Panc1 (cell line): ENCODE measurements around the gene GRIP2.

ENCODE experiments used
- POLR2AphosphoS5 ChIP-seq: IDR thresholded peaks from 2 replicates; pipeline ENCODE4 v1.6.1; 2012; ENCODE audit warnings: mild to moderate bottlenecking, low read depth, low read length, moderate library complexity
- TF ChIP-seq, protein P1 (sequence below): fragments of 450-650 bp; IDR thresholded peaks from 2 replicates; pipeline ENCODE4 v1.5.1; 2017; ENCODE audit warnings: mild to moderate bottlenecking
- TF ChIP-seq, protein P2 (sequence below), 2 experiments: IDR thresholded peaks; 2 replicates each; pipeline ENCODE4 v1.6.1; 2011 to 2012; ENCODE audit warnings: low read depth in 2 of 2, control low read depth in 1 of 2, low read length in 1 of 2, mild to moderate bottlenecking in 1 of 2, moderate library complexity in 1 of 2; ENCODE audit not compliant: insufficient read depth in 1 of 2

DNA sequence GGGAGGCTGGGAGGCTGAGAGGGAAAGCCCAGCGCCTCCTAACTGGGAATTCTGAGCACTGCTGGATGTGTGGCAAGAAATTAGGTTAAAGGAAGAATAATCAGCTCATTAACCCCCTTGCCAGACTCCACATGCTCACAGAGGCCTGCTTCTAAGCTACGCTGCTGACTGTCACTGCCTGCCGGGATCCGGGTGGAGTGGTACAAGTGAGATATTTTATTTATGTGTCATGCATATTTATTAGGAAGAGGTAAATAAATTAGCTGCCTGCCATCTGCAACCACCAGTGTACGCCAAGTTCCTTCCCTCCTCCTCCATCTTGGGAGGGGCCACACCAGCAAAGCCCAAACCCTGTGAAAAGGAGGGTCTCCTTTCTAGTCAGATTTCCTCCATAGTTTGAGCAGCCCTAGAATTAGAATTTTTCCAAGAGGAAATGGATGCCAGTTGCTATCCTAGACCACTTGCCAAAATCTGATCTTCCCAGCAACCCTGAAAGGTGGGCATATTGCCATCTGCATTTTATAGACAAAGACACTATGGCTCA is 43.5 kb upstream of the GRIP2 start:
- TF ChIP-seq, protein P1, sequence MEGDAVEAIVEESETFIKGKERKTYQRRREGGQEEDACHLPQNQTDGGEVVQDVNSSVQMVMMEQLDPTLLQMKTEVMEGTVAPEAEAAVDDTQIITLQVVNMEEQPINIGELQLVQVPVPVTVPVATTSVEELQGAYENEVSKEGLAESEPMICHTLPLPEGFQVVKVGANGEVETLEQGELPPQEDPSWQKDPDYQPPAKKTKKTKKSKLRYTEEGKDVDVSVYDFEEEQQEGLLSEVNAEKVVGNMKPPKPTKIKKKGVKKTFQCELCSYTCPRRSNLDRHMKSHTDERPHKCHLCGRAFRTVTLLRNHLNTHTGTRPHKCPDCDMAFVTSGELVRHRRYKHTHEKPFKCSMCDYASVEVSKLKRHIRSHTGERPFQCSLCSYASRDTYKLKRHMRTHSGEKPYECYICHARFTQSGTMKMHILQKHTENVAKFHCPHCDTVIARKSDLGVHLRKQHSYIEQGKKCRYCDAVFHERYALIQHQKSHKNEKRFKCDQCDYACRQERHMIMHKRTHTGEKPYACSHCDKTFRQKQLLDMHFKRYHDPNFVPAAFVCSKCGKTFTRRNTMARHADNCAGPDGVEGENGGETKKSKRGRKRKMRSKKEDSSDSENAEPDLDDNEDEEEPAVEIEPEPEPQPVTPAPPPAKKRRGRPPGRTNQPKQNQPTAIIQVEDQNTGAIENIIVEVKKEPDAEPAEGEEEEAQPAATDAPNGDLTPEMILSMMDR = no peak
- TF ChIP-seq, protein P2, sequence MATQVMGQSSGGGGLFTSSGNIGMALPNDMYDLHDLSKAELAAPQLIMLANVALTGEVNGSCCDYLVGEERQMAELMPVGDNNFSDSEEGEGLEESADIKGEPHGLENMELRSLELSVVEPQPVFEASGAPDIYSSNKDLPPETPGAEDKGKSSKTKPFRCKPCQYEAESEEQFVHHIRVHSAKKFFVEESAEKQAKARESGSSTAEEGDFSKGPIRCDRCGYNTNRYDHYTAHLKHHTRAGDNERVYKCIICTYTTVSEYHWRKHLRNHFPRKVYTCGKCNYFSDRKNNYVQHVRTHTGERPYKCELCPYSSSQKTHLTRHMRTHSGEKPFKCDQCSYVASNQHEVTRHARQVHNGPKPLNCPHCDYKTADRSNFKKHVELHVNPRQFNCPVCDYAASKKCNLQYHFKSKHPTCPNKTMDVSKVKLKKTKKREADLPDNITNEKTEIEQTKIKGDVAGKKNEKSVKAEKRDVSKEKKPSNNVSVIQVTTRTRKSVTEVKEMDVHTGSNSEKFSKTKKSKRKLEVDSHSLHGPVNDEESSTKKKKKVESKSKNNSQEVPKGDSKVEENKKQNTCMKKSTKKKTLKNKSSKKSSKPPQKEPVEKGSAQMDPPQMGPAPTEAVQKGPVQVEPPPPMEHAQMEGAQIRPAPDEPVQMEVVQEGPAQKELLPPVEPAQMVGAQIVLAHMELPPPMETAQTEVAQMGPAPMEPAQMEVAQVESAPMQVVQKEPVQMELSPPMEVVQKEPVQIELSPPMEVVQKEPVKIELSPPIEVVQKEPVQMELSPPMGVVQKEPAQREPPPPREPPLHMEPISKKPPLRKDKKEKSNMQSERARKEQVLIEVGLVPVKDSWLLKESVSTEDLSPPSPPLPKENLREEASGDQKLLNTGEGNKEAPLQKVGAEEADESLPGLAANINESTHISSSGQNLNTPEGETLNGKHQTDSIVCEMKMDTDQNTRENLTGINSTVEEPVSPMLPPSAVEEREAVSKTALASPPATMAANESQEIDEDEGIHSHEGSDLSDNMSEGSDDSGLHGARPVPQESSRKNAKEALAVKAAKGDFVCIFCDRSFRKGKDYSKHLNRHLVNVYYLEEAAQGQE (IDR thresholded peaks at IDR 0.05; ENCODE audit: insufficient read depth in 1 of 2, low read depth in 2 of 2, low read length in 1 of 2) = no peak
- no peak for TF ChIP-seq POLR2AphosphoS5
